K562 (cell line): ENCODE results near the gene AGPAT2. TPM values are rescaled to one million over a fixed set of nuclear protein-coding genes. Genes with fewer than 3 reads are reported as not detected.

Experiments
- CSDE1 ChIP-seq, 2 experiments: fragments of 450-650 bp; IDR thresholded peaks; 2 replicates each; pipeline ENCODE4 v1.6.1; 2016; ENCODE audit warnings: mild to moderate bottlenecking in 1 of 2
- ETS1 ChIP-seq: conservative IDR thresholded peaks from 2 replicates; pipeline ENCODE4 v1.6.1; 2011; ENCODE audit warnings: low read depth, mild to moderate bottlenecking, low read length; ENCODE audit not compliant: control insufficient read depth
- ETV5 ChIP-seq: sonication (generic); formaldehyde crosslinking; IDR thresholded peaks from 2 replicates; pipeline ENCODE4 v1.4.0; 2020; ENCODE audit warnings: low read depth, mild to moderate bottlenecking, missing genetic modification reagents
- ETV6 ChIP-seq, 3 experiments: fragments of 150-350 bp in 1 of 3; sonication (generic) in 1 of 3; formaldehyde crosslinking in 1 of 3; IDR thresholded peaks; 2 replicates each; pipeline versions ENCODE4 v1.6.1 to v1.8.0; 2014 to 2022; ENCODE audit warnings: borderline replicate concordance in 2 of 3, low read depth in 2 of 3, antibody characterized with exemption in 1 of 3, low read length in 1 of 3, mild to moderate bottlenecking in 1 of 3, missing genetic modification reagents in 1 of 3
- HDAC1 ChIP-seq, 2 experiments: fragments of 450-650 bp; IDR thresholded peaks; 2 replicates each; pipeline ENCODE4 v1.6.1; 2016 to 2017; ENCODE audit warnings: inconsistent platforms in 1 of 2, mild to moderate bottlenecking in 1 of 2, moderate library complexity in 1 of 2
- KHSRP ChIP-seq: fragments of 450-650 bp; IDR thresholded peaks from 2 replicates; pipeline ENCODE4 v1.6.1; 2017
- MEIS2 ChIP-seq: fragments of 450-650 bp; IDR thresholded peaks from 2 replicates; pipeline ENCODE4 v1.6.1; 2014; ENCODE audit warnings: mild to moderate bottlenecking; ENCODE audit not compliant: partially characterized antibody
- MXI1 ChIP-seq: IDR thresholded peaks from 2 replicates; pipeline ENCODE4 v1.6.1; 2011; ENCODE audit warnings: low read depth, mild to moderate bottlenecking, improper control_type of control experiment, low read length
- PBX2 ChIP-seq, 2 experiments: IDR thresholded peaks in 1 of 2; conservative IDR thresholded peaks in 1 of 2; 2 replicates each; pipeline ENCODE4 v1.6.1; 2016; ENCODE audit warnings: low read depth in 2 of 2, mild to moderate bottlenecking in 1 of 2, missing compliant biosample characterization in 1 of 2, missing genetic modification characterization in 1 of 2, moderate library complexity in 1 of 2
- PHF21A ChIP-seq: fragments of 450-650 bp; IDR thresholded peaks from 2 replicates; pipeline ENCODE4 v1.6.1; 2017; ENCODE audit warnings: low read depth, borderline replicate concordance
- POLR2AphosphoS5 ChIP-seq: IDR thresholded peaks from 2 replicates; pipeline ENCODE4 v1.6.1; 2011; ENCODE audit warnings: mild to moderate bottlenecking, low read depth, low read length, moderate library complexity; ENCODE audit not compliant: control insufficient read depth, insufficient read depth
- PTTG1 ChIP-seq: fragments of 450-650 bp; IDR thresholded peaks from 2 replicates; pipeline ENCODE4 v1.6.1; 2016; ENCODE audit warnings: low read depth, mild to moderate bottlenecking, missing genetic modification characterization, missing compliant biosample characterization
- RAD51 ChIP-seq: fragments of 450-650 bp; IDR thresholded peaks from 2 replicates; pipeline ENCODE4 v1.7.1; 2016; ENCODE audit warnings: low read depth, mild to moderate bottlenecking, borderline replicate concordance
- SIN3A ChIP-seq, 2 experiments: fragments of 150-350 bp in 1 of 2; IDR thresholded peaks; 2 replicates each; pipeline ENCODE4 v1.6.1; 2011 to 2016; ENCODE audit warnings: borderline replicate concordance in 2 of 2, low read depth in 2 of 2, low read length in 2 of 2, mild to moderate bottlenecking in 2 of 2, moderate library complexity in 2 of 2; ENCODE audit not compliant: control insufficient read depth in 1 of 2
- TEAD2 ChIP-seq: fragments of 450-650 bp; IDR thresholded peaks from 2 replicates; pipeline ENCODE4 v1.6.1; 2016; ENCODE audit warnings: missing genetic modification characterization, control low read depth, missing compliant biosample characterization
- TFAM ChIP-seq: fragments of 250-450 bp; sonication (Bioruptor Pico); conservative IDR thresholded peaks from 2 replicates; pipeline ENCODE4 v1.5.0; 2021; ENCODE audit warnings: mild to moderate bottlenecking, moderate library complexity
- THAP12 ChIP-seq: fragments of 250-450 bp; sonication (Bioruptor Pico); IDR thresholded peaks from 2 replicates; pipeline ENCODE4 v1.9.0; 2021; ENCODE audit warnings: mild to moderate bottlenecking, inconsistent platforms
- TRIM24 ChIP-seq, 2 experiments: fragments of 450-650 bp; IDR thresholded peaks; 2 replicates each; pipeline ENCODE4 v1.6.1; 2016
- ZFP30 ChIP-seq: fragments of 250-450 bp; sonication (Bioruptor Pico); IDR thresholded peaks from 2 replicates; pipeline ENCODE4 v1.8.0; 2022; ENCODE audit warnings: moderate library complexity, mild to moderate bottlenecking, inconsistent platforms, borderline replicate concordance
- ZFP36 ChIP-seq: fragments of 150-350 bp; IDR thresholded peaks from 2 replicates; pipeline ENCODE4 v1.6.1; 2018; ENCODE audit warnings: low read length, low read depth; ENCODE audit not compliant: partially characterized antibody
- ZNF316 ChIP-seq: fragments of 450-650 bp; IDR thresholded peaks from 2 replicates; pipeline ENCODE4 v1.6.1; 2016
- polyA plus RNA-seq, 8 experiments: library from polyadenylated mRNA; depleted of rRNA in 4 of 8; stranded (reverse) in 5 of 8; unstranded in 3 of 8; fragments of >200 nt; fragmentation: Nextera tagmentation in 2 of 8; fragmentation: Illumina TruSeq in 1 of 8; extraction: Ambion mirVana in 2 of 8; extraction: Trizol in 1 of 8; gene quantifications; 2 replicates each; pipeline versions ENCODE4 v1.2.1 to v1.2.3, GENCODE V29; 2011 to 2014; ENCODE audit warnings: inconsistent platforms in 1 of 8, missing spikeins in 1 of 8
- total RNA-seq, 7 experiments: library from RNA; depleted of rRNA in 6 of 7; stranded (reverse); fragments of >200 nt in 6 of 7; fragmentation: Illumina TruSeq in 2 of 7; extraction: Trizol in 2 of 7; gene quantifications; 2 replicates each; pipeline versions ENCODE4 v1.2.1 to v1.2.3, GENCODE V29; 2011 to 2021; ENCODE audit warnings: low replicate concordance in 1 of 7

Gene AGPAT2
- total and polyA plus RNA-seq, 9 of the 15 experiments (the other 6 are each of a cell fraction or from before 2014, with no cell fraction given): 0.13 to 54.5 (median 23.9) TPM

GRCh38 chr9:136726631-136727191 is 39.5 kb upstream of the AGPAT2 start (continued):
- TF ChIP-seq ETS1: peak; percentile 53; the same call in 1 of the 2 replicates
- no peak for TF ChIP-seq TEAD2 (tag)
- no peak for TF ChIP-seq TRIM24 (IDR thresholded peaks at IDR 0.05)
- TF ChIP-seq MEIS2: peak; percentile 20
- no peak for TF ChIP-seq PTTG1 (tag)
- TF ChIP-seq ETV5 (CRISPR knock-in tag): no peak
- TF ChIP-seq CSDE1 (IDR thresholded peaks at IDR 0.05): no peak
- no peak for TF ChIP-seq RAD51
- TF ChIP-seq ZNF316: no peak
- no peak for TF ChIP-seq ETV6 (IDR thresholded peaks at IDR 0.05; ENCODE audit: borderline replicate concordance in 1 of 2, low read depth in 2 of 2, low read length in 1 of 2)
- no peak for TF ChIP-seq ETV6 (CRISPR knock-in tag; IDR thresholded peaks at IDR 0.05; ENCODE audit: borderline replicate concordance)
- peak; percentile 52; the same call in 1 of the 2 replicates for TF ChIP-seq POLR2AphosphoS5
- TF ChIP-seq SIN3A (IDR thresholded peaks at IDR 0.05; ENCODE audit: borderline replicate concordance in 2 of 2, control insufficient read depth in 1 of 2, low read depth in 2 of 2, low read length in 2 of 2): peak in 1 of 2 experiments; percentile 93; a peak in 2 of 4 replicates
- TF ChIP-seq KHSRP: no peak
- TF ChIP-seq HDAC1 (IDR thresholded peaks at IDR 0.05): peak in 1 of 2 experiments; percentile 59; a peak in 2 of 4 replicates
- no peak for TF ChIP-seq THAP12
- TF ChIP-seq PBX2 (CRISPR knock-in tag; IDR thresholded peaks at IDR 0.05; ENCODE audit: low read depth): no peak
- TF ChIP-seq PBX2 (tag; conservative IDR thresholded peaks at IDR 0.05; ENCODE audit: low read depth): no peak
- TF ChIP-seq TFAM (CRISPR knock-in tag): no peak
- no peak for TF ChIP-seq MXI1
- no peak for TF ChIP-seq ZFP30
- no peak for TF ChIP-seq ZFP36
- no peak for TF ChIP-seq PHF21A
